NCI-H2227 (cell line): Measurements from ENCODE around the gene PRKAG3.
"Not testable (repeated sequence)": the region's sequence is repeated elsewhere in the genome, so short reads cannot be mapped to it uniquely, and the experiment has no call there.

ENCODE experiments used
- DNase-seq: peaks from one replicate; lab custom pipeline; 2025; ENCODE audit not compliant: unreplicated experiment; lab: John Stamatoyannopoulos, UW

PRKAG3 gene

DNA sequence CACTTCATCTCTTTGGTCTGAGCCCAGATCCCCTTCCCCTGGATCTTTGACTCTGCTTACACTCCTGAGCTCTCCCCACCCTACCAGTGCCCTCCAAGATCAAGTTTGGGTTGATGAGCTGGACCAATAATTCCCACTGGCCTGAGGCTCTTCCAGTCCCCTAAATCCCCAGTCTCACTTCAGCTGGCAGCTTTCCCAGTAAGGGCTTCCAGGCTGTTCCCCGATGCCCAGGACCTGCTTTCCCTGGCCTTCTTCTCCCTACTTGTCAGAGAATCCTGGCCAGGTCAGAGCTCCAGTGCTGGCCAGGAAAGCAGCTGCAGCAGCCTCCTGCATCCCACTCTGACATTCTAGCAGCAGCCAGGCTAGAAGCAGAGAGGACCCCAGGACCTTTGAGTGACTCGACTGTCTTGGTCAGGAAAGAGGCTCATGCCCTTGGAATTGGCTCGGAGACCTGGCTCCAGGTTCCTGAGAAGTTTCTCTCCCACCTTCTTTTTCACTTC lies 31.5 kb upstream of the PRKAG3 start:
- DNase-seq: no peak

GRCh38 chr2:218861645-218862318 lies 30.2 kb upstream of the PRKAG3 start:
- no peak for DNase-seq

DNA sequence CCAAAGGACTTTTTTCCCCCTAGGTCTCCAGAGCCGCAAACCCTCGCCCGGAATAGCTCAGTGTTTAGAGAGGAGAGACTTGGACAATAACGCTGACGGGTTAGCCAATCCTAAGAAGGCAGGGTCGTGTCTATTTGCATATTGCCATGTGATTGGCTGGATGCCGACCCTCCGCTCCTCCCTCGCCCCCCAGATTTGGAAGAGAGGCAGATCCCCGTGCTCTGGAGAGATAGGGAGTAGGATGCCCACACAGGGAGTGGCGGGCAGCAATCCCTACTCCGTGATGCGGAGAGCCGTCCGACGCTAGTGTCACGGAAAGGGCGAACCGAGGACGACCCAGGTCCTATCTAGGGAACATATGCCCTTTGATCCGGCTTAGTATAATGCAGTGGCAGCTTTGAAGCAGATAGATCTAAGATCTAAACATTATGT lies 29.4 kb upstream of the PRKAG3 start:
- DNase-seq: peak; percentile 95

DNA sequence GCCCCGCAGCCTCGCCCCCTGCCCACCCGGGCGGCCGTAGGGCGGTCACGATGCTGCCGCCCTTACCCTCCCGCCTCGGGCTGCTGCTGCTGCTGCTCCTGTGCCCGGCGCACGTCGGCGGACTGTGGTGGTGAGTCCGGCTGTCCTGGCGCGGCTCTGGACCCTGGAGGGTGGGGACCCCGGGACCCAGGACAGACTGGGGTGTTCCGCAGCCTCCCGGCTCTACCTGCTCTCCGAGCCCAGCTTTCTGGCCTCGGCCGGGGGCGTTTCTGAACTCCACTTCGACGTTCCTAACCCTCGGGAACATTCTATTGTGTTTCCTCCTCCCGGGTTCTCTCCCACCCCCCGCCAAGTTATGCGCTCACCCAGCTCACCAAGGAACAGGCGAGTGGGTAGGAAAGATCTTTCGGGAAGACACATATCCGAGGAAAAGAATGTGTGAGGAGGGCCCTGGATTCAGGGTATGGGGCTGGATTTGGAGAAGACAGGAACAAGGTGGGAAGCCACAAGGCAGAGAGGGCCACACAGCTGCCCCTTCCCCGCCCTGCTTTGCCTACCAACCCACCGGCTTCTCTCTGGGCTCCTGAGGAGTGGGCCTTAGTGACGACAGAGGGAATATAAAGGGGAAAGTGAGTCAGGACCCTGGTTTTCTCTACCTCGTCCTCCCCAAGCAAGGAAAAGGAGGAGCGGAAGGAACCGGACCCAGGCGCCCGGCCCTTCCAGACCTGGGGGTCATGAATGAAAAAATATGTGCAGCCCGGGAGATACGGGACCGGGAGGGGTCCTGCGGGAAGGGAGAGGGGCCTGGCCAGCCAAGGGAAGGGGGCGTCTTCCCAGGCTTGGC lies 28.6 kb upstream of the PRKAG3 start:
- DNase-seq: no peak

GRCh38 chr2:218859556-218859987 lies 28.0 kb upstream of the PRKAG3 start, which contains the start of gene WNT6:
TSS of gene WNT6 (plus strand) at chr2:218859805. CDS start at chr2:218860038, 233 bp downstream.
- peak; percentile 35 for DNase-seq

GRCh38 chr2:218858671-218859555 lies 27.3 kb upstream of the PRKAG3 start:
- peak; percentile 37 for DNase-seq

GRCh38 chr2:218858138-218858445 lies 26.5 kb upstream of the PRKAG3 start:
- no peak for DNase-seq

DNA sequence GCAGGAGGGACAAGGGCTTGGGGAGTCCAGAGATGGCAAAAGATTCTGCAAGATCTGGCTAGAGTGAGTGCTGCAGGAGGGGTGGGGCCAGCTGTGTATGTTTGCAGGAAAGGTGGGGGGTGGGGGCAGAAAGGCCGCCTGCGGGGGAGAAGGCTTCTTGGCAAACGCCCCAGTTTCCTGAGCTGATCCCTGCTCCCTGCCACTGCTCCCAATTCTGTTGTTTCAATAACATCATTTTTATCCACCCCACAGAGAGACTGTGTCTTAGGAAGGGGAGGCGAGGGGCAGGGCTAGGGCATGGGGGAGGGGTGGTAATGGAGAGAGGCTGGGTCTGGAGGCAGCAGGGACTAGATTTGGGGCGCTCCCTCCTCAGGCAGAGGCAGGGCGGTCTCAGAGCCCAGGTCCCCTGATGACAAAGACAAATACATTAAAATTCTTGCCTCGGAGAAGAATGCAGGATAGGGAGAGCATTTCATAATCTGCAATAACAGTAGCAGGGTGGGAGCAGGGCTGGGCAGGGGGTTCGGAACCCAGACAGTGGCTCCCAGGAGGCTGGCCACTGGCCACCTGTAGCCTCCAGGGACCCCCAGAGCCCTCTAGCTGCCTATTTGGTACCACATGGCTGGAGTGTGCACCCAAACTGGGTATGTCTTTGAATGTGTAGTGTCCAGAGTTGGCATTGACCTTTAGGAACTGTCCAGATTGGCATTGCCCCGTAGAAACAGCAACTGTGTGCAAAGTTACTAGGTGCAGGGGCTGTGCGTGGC lies 26.0 kb upstream of the PRKAG3 start:
- peak; percentile 48 for DNase-seq

- DNase-seq: no peak
Measured at GRCh38 chr2:218856896-218857243, 25.3 kb upstream of the PRKAG3 start.

- DNase-seq: peak; percentile 61
Measured at GRCh38 chr2:218856167-218856895, 24.7 kb upstream of the PRKAG3 start.

DNA sequence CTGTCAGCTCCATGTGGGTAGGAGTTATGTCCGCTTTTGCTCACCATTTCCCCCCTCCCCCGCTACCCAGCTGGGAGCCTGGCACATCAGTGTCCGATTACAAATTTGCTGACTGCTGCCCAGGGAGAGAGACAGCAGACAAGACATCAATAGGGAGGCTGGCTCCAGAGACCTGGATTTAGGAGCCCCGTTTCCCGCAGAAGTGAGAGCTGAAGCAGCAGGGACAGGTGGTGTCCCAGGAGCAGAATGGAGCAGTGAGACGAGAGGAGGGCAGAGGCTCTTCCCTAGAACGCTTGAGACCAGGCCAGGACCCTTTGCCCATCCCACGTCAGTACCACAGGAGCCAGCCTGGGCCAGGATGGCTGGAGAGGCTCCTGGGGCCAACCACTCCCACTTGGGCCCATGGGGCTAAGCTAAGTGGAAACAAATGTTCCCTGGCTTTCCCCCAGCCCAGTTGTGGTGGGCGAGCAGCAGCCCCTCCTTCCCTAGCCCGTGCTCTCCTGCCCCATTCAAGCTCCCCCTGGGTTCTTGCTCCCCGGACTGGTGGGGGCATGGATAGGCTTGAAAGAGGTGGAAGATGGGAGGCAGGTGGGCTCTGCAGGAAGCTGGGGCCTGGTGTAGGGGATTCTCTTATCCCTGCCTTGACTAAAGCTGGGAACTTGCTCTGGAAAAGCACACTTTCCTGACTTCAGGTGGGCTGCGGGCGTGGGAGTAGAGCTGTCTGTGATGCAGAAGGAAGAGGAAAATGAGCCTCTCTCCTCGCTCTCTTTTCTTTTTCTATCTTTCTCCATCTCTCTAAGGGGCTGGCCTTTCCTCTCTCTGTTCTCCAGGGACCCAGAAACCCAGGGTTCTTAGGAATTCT lies 23.9 kb upstream of the PRKAG3 start:
- DNase-seq: no peak

DNA sequence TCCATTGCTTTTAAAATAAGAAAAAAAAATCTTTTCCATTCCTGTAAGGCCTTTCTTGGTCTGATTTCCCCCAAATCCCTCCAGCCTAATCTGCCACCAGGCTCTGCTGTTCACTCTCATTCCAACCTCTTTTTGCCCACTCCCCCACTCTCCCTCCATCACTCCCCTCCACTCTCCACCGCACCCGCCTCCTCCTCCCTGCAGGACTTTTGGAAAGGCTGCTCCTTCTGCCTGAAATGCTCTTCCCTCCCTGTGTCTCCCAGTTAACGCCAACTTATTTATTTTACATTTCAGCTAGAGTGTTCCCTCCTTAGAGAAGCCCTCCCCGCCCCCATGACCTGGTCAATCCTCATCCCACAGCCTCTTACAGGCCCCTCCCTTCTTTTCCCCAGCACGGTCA lies 23.3 kb upstream of the PRKAG3 start:
- no peak for DNase-seq

GRCh38 chr2:218853766-218854165 lies 22.2 kb upstream of the PRKAG3 start:
- DNase-seq: peak; percentile 86

GRCh38 chr2:218852911-218853667 lies 21.5 kb upstream of the PRKAG3 start:
- DNase-seq: peak; percentile 90

DNA sequence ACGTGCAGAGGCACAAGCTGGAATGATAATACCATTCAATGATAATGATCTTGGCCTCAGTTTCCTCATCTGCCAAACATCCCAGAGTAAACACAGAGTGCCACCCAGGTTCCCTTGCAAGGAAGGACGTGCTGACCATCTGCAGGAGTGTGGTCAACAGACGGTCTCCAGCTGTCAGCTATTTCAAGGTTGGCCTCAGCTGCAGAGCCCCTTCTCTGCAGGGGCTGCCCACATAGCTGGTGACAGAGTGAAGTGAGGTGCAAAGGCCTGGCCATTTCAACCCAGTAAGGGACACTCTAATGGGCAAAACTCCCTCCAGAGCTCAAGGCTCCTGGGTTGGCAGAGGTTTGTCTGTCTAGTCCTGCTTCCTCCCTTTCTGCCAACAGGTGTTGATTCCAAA lies 19.7 kb upstream of the PRKAG3 start:
- no peak for DNase-seq

DNA sequence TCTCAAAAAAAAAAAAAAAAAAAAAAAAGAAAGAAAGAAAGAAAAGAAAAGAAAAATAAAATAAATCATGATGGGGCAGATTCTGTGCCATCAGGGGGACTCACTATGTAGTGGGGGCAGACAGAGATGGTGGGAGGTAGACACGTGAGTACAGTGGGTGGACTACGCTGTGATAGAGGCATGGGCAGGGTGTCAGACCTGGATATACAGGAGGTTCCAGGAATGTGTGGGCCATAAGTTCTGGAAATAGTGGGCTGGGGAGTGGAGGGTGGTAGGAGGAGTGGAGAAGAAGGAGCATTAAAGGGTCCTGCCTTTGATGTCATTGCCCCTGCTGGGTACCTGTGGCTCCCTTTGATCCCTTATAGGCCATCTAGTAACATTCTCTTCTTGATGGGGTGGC lies 19.2 kb upstream of the PRKAG3 start:
- no peak for DNase-seq

DNA sequence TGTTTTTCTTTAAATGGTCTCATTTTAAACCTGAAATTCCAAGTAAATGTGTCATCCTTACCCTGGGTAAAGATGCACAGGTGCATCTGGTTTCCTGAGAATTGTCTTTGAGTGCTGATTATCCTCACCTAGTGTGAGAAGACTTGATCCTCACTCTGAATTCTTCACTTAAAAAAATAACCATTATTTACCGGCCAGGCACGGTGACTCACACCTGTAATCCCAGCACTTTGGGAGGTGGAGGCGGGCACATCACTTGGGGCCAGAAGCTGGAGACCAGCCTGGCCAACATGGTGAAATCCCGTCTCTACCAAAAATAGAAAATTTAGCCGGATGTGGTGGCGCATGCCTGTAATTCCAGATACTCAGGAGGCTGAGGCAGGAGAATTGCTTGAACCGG lies 18.1 kb upstream of the PRKAG3 start:
- no peak for DNase-seq

- not testable (repeated sequence) for DNase-seq
Measured at GRCh38 chr2:218846963-218847362, 15.4 kb upstream of the PRKAG3 start.
